ENCODE results near the gene MAP3K21.

MAP3K21 gene

DNA sequence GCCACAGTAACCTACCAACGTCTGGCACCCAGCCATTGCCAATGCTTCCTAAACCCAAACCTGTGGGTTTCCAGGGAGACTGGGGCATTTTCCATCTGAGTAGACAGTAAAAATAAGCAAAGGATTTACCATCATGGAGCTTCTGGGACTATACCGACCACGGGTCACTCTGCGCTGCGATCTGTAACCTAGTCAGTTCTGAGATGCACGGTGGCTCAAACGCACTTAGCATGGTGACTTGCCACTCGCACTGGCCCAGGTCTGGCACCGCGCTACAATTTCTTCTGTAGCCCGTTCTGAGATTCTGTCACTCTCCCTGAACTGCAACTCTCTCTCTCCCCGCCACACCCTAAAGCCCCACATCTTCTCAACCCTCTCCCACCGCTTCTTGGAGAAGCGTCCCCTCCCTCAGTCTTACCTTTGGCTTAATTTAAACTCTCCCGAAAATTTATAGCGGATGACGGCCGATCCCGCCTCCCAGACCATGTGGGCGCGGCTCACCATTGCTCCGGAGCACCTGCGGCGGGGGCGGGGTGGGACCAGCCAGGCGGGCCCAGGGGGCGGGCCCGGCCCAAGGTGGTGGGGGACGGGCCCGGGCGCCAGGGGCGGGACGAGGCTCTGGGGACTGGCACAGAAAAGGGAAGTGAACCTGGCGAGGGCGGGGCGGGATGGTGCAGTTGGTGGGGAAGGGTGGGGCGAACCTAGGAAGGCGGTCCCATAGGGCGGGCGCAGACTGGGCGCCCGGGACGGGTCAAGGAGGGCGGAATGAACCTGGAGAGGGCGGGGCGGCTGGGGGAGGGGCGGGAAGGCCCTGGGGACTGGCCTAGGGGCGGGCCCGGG lies 493 bp upstream of the MAP3K21 start:
- peak; percentile 76 for DNase-seq

DNA sequence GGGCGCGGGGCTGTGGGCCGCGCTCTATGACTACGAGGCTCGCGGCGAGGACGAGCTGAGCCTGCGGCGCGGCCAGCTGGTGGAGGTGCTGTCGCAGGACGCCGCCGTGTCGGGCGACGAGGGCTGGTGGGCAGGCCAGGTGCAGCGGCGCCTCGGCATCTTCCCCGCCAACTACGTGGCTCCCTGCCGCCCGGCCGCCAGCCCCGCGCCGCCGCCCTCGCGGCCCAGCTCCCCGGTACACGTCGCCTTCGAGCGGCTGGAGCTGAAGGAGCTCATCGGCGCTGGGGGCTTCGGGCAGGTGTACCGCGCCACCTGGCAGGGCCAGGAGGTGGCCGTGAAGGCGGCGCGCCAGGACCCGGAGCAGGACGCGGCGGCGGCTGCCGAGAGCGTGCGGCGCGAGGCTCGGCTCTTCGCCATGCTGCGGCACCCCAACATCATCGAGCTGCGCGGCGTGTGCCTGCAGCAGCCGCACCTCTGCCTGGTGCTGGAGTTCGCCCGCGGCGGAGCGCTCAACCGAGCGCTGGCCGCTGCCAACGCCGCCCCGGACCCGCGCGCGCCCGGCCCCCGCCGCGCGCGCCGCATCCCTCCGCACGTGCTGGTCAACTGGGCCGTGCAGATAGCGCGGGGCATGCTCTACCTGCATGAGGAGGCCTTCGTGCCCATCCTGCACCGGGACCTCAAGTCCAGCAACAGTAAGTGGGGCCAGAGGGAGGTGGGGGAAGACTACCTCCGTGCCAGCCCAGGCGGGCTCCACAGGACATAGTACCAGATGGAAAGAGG lies 808 bp downstream of the MAP3K21 start:
- no peak for DNase-seq

DNA sequence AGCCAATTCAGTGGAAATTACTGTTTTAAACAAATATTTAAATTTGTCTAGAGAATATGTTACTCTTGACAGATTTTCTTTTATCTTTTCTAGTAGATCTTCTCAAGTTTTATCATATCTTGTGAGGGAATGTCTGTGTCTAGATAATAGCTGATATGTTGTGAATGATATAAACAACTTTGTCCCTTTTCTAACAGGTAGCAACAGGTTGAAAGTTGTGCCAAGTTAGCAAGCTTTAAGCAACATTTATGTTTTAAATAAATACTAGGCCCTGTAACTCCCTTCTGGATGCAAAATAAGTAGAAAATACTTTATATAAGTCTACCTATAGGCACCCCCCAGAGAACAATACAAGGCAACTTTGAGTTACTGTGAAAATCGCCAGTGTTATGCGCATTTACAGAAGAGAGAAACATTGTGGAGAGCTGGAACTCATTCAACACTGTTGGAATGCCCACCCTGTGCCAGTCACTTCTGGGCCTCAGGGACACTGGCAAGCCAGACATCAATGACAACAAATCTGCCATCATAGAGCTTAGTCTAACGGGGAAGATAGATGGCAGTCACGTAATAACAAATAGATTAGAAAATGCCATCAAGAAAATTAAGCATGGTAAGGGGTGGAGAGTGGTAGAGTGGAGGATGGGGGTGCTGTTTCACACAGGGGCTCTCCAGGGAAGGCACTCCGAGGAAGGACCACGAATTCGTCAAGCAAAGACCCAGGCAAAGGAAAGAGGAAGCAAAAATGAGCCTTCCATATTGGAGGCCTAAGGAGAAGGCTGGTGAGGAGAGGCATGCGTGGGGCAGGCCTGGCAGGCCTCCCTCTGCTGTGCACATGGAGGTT lies 4.4 kb downstream of the MAP3K21 start:
- no peak for DNase-seq

DNA sequence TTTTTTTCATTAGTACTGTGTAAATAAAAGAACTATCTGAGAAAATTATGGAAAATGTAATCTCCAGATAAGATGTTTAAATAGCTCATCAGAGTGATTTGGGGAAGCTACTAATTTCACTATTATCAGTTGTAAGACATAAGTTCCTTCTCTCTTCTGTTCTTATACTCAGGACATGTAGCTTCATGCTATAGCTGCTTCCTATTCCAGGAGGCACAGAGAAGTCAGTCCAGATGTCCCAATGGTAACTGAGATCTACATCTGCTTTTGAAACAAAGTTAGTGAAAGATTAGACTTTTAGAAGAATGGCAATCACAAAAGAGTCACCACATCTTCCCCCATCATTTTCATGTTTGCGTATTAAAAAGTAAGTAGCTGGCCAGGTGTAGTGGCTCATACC lies 5.6 kb downstream of the MAP3K21 start:
- no peak for DNase-seq

DNA sequence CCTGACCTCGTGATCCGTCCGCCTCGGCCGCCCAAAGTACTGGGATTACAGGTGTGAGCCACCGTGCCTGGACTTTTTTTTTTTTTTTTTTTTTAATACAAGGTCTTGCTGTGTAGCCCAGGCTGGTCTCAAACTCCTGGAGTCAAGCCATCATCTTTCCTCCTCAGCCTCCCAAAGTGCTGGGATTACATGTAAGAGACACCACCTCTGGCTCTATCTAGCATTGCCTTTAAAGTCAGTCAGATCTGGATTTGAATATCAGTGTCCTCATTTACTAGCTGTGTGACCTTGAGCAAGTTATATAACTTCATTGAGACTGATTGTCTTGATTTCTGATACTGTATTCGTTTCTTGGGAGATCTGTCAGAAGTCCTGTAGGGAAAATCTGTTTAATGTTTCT lies 6.6 kb downstream of the MAP3K21 start:
- DNase-seq: no peak

DNA sequence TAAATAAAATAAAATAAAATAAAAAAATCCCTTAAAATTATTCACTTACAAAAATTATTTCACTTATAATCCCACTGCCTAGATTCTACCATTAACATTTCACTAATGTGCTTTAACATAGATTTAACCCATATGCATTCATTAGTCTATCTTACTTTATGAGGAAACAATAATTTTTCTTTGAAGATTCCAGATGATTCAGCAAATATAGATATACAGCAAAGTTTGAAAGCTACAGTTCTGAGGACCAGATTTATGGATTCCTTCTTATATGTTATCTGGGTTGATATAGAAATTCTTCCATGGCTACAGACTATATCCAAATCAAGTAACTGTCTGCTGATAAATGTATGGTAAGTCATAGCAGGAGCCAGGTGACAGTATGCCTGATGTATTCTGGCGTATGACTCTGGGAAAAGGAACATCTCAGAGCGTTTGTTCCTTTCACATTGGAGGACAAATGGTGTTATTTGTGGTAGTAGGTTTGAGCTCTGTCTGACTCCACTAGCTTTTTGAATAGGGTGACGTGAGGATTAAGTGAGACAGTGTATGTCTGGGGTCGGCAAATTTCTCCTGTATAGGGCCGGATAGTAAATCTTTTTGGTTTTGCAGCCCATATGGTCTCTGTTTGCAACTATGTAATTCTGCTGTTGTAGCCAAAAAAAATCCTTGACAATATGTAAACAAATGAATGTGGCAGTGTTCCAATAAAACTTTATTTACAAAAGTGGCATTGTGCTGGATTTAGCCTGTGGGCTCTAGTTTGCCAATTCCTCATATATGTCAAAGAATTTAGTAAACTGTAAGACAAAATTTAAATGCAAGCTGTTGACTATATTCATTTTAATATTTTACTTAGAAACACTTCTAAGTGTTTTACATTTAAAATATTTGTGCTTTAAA lies 9.3 kb downstream of the MAP3K21 start:
- no peak for DNase-seq

DNA sequence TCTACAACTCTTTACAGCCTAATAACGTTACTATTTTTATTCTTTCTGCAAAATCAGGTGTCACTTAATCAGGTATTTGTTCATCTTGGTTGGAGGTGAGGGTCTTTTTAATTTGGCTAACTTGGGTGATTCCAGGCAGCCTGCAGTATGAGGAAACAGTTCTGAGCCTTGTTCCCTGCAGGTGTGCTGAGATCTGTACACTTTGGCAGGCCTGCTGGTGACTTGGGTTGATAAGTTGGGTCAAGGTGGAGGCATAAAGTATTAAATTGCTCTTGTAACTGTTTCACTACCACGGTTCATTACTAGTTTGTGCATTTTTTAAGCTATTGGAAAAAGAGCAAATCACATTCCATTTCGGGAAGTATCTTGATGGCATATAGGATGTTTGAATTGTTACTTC lies 10.0 kb downstream of the MAP3K21 start:
- DNase-seq: no peak

DNA sequence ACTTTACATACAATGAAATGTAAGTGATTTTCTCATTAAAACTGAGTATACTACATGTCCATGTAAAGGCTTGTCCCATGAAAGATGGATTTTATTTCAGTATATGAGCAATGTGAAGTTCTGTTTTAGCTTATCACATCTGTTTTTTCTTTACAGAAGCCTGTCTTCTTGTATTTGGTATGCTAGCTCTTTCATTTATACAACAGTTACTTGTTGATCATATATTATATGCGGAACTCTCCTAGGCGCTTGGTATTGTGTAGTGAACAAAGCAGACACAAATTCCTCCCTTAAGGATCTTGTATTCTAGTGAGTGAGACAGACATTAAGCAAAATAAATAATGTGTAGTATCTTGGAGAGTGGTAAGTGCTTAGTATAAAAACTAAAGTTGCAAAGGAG lies 10.6 kb downstream of the MAP3K21 start:
- DNase-seq: no peak

DNA sequence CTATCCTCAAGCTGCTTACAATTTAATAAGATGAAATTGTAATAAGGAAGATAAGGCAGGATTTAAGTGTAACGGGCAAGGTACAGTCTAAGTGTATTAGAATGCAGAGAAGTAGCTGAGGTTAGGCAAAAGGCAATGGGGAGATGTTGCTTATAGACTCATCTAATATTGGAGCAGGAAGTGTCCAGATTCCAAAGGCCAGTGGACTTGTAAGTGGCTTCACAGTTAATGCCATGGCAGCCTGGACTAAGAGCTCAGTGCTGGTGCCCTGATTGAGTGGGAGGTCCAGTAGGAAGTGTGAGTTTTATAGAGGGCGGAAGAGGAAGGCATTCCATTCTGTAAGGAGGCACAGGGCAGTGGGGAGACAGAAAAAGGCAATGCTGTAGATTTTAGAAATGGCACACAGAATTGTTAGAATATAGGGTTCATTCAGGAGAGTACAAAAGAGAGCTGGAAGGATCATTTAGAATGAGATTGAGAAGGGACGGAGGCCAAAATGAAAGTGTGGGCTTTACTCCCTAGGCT lies 12.6 kb downstream of the MAP3K21 start:
- DNase-seq: no peak

DNA sequence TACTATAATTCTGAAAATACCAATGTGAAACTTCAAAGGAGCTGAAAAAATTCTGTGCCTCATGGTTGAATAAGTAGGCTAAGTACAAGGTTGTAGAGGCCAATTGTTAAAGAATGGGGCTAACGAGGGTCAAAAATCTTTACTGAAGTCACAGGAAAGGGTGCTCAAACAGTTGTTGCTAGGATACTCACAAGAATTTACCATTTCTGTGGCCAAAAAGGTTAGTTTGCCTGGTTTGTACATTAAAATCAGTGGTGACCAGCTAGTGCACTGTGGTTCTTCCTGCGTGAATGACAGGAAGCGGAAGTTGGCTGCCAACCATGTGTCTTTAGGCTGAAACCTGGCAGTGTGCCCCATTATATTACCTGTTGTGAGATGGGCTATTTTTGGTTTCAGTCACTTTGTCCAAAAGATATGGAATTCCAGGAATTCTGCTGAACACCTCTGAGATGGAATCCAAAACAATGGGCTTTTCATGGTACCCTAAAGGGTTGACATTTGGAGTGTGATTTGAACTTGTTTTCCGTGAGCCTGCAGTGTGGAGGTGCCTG lies 13.5 kb downstream of the MAP3K21 start:
- no peak for DNase-seq

DNA sequence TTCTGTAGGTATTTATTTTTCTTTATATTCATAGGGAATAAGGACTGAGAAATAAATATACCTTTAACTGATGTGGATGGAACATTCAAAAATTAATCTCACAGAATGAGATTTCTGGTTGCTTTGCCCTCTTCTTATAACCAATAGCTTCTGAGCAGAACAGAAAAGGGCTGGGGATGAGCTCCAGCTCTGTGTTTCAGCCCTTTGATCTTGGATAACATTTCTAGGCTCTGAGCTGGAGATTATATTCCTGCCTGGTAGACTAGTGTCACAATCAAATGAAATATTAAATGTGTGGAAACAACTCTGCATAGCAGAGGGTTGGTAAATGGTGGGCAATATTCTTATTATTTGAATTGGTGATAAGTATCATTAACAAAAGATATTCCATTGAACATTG lies 14.6 kb downstream of the MAP3K21 start:
- DNase-seq: no peak

DNA sequence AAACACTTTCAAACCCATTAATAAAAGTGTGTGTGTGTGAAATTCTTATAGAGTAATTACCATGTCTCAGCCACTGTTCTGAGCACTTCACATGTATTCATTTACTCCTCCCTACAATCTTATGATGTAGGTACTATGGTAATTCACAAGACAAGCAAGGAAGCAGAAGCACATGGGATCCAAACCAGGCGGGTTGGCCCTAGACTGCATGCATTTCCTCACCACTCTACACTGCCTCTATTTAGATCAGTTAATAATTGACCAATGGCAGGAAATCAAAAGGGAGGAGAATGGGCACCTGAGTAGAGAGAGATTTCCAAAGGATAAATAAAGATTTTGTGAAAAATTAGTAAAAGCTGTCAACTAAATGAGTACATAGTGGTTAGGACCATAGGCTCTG lies 15.7 kb downstream of the MAP3K21 start:
- DNase-seq: no peak

DNA sequence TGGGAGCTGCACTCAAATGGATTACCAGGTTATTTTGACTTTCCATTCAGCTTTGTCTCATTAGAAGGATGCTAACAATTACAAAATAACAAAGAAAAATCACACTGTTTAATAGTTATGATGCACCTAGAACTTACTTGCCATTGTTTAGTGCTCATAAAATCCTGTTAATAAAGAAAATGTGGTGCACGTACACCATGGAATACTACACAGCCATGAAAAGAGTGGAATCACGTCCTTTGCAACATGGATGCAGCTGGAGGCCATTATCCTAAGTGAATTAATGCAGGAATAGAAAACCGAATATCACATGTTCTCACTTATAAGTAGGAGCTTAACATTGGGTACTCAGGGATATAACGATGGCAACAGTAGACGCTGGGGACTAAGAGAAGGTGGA lies 19.8 kb downstream of the MAP3K21 start:
- no peak for DNase-seq

DNA sequence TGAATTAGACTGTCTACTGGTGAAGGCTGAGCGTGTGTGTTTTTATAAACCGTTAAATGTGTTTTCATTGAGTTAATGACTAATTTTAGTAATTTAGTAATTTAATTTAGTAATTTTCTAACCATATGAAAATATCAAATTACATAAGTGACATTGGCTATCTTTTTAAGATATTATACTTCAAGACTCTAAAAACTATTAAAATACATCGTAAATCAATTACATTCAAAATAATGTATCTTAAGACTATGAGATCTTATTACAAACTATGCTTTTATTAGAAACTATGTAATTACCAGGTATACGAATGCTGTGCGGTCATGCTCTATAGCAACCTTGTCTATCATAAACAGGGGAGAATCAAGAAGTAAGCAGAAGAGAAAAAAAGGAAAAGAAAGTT lies 21.6 kb downstream of the MAP3K21 start:
- DNase-seq: no peak

DNA sequence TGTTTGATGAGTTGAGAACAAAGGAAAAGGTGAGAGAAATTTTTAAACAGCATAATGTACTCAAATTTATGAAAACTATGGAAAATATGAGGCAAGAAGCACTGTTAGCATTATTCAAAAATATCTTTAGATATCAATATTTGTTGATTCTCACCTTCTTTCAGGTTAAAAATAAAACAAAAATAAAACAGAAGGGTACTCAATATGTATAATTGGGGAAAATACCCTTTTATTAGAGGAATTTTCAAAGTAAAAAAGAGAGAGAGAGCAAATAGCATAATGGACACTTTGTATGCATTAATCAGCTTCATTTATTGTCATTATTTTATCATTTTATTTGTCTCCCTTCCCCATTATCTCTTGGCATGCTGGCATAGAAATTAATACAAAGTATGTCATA lies 27.5 kb downstream of the MAP3K21 start:
- DNase-seq: no peak

DNA sequence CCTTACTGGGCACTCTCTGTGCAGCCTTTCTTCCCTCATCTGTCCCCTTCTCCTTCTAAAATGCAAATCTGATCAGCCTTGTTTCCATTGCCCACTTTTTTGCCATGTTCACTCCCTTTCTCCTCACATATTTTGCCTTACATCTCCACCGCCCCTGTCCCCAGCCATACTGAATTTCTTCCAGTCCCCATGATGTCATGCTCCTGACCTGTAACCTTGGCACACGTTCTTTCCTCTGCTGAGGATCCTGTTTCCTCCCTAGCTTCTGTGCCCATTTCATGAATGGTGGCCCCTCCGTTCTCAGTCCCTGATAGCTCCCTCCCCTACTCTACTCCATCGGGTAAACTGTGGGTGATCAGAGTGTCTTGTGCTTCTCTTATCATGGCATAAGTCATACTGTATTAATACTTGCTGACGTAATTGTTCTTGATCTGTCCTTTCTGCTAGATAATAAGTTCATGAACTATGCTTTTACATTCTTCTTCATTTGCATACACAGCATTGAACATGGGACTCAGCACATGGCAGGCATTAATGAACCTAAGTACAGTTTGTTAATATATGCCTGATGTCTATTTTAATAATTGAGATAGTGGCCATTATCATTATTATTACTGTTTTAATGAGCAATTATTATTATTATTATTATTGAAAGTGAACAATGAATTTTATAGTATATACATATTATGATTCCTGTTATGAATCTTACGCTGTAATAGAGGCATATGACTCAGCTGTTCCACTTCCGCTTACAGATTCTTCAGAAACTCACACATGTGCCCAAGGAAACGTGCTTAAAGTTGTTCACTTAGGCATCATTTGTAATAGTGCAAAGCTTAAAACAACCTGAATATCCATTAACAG lies 28.5 kb downstream of the MAP3K21 start:
- DNase-seq: peak; percentile 8

DNA sequence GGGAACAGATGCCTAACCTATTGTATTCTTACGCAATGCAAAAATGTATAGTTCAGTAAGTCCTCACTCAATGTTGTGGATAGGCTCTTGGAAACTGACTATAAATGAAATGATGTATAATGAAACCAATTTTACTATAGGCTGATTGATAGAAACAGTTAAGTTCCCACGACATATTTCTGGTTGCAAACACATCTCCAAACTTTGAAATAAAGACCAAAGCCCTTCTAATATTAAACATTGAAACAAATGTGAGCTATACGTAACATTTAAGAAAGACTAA lies 29.1 kb downstream of the MAP3K21 start:
- no peak for DNase-seq

DNA sequence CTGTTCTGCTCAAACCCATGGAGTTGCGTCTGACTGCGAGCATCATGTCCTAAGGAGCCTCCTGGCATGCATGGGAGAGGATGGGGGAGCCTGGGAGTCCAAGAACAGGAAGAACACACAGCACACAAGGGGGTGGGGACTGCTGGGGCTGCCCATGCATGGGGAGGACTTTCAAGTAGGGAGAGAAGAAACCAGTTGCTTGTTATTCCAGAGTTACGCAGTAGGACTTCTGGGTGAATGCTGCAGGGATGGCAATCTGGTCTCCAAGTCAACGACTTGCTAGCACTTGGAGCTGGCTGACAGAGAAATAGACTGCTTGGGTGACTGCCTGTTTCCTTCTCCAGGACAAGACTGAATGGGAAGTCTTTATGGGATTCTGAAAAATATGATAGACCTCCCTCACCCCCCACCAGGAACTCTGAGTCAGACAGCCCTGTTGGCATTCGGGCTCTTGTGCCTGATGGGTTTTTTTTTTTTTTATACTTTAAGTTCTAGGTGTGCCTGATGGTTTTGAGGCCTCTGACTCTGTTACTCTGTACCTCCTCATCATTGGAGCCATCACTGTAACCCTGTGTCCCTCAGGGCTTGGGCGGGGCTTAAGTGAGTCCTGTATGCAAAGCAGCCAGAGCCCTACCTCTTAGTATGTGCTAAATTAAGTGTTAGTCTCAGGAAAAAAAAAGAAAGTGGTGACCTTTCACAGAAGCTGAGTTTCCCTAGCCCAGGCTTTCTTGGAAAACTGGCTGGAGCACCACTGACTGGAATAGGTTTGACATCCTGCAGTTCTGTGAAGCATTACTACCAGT lies 30.3 kb downstream of the MAP3K21 start:
- DNase-seq: no peak

DNA sequence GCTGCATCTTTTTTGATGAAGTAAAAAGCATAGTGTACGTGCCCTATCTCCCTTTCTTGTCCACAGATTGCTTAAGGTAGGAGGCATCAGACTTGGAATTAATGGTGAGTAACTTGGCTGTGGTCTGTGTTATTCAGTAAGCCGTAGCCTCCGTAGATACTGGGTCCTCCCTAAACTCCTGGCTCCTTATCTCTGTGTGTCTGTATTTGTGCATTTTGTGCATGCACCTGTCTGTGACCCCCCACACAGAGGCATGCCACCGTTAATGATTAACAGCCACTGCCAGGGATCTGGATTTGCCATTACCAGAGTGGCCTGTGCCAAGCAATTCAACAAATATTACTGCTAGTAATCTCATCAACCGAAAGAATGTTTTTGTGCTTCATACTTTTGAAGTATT lies 31.9 kb downstream of the MAP3K21 start:
- DNase-seq: no peak

DNA sequence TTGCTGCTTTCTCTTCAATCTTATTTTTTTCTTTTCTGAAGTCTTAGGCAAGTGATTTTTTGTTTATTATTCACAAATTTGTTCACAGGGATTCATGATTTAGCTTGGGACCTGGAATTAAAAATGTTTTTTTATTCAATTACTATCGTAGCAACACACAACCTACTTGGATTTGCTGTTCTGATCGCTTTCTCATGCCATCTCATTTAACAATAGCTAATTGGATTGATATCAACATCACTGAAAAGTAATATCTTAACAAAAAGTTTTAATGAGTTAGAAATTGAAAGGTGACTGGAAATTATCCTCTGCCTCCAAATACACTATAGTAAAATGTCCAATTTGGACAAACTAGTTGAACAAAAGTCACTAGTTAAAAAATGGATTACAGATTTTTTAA lies 32.4 kb downstream of the MAP3K21 start:
- DNase-seq: no peak

Data from activated T-cell treated with anti-CD3 and anti-CD28 coated beads for 4 hours (primary cell).